ENCODE measurements around the gene SHOC1. TPM values are rescaled to one million over a fixed set of nuclear protein-coding genes. Genes with fewer than 3 reads are reported as not detected.
"Not testable (repeated sequence)": the region's sequence is repeated elsewhere in the genome, so short reads cannot be mapped to it uniquely, and the experiment has no call there.

The SHOC1 gene
- 1 to 10 TPM in 1 of 4 donors, under 1 TPM in 3; 0.14 to 1.1 (median 0.84) TPM for polyA plus RNA-seq (ENCODE audit: insufficient read length in 4 of 4)

DNA sequence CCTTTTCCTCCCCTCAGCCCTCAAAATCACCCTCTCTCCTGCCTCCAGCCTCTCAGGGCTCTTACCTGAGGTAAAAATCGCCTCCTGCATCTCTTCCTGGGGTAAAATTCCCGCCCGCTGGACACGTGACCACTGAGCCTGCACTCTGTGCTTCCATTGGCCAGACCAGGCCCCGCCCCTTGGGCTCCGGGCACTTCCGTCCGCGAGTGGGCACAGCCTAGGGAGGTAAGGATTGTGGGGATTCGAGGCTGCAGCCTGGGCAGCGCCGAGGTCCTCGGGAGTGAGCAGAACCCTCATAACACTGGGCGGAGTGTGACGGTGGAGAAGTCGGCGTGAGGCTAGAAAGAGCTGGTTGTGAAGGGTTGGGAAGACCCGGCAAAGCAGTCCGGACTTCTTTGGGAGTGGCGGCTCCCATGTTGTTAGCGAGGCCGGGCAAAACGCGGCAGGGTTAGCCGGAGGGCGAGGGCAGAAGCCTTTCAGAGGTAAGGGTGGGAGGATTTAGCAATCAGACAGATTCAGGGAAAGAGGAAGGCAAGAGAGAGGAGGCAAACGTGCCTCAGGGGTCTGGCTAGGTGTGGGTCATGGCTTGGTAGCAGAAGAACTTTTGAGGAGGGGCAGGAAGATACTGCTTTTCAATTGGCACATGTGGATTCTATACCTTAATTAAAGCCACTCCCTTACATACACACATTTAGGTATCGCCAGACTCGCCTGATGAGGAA lies at the start of gene SHOC1:
Gene SHOC1 (minus strand): TSS at position 103 of the 722 bp plus-strand sequence. CDS start 3,519 bp downstream, outside the sequence.
- DNase-seq (ENCODE audit: low read depth in 4 of 4, low spot score in 3 of 4): no peak

DNA sequence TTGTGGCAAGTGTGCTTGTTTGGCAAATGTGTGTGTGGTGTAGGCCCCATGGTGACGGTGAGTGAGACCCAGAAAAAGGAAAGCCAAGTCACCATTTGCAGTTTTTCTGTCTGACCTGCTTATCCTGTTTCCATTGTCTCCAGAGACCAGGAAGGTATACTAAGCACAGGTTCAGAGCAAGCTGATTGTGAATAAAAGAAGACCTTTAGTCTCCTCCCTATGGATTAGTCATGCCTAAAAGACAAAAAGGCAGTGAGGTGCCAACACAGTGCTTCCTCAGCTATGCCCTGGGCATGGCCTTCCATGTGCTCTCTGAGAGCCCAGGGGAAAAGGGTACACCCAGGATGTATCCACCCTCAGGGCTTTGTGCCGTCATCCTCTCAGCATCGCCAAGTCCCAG lies 49.2 kb upstream of the SHOC1 start:
- DNase-seq (ENCODE audit: low read depth in 4 of 4, low spot score in 3 of 4): no peak

DNA sequence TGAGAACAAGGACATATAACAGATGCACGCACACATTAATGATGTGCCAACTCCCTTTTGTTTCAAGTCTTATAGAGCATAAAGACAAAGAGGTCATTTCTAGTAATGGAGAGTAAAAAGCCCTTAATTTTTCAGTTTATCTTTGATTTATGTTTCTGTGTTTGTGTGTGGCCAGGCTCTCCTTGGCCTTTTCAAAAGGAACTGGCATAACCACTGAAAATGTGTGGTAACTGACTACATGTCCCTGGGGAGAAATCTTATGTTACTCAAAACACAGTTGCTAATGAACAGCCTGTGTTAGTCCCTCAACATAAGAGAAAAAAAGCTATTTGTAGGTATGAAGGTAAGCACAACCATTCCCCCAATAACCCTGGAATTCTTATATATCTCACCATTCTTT lies 47.6 kb upstream of the SHOC1 start:
- DNase-seq (ENCODE audit: low read depth in 4 of 4, low spot score in 3 of 4): no peak

DNA sequence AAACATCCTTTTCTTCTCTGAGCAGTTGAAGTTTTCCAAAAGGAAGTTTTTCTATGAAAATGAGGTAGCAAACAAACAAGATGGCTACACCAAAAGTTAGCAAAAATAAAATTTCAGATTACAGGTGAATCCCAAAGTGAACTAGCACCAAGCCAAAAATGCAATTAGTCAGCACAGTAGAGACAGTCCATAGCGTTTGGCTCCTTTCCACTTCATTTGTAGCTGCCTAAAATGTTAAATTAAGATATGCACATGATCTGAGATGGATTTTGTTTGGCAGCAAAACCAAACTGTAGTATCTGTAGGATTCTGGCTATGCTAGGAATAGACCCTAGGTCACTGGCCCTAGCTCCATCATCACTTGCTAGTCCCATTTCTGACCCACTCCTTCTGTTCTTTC lies 45.7 kb upstream of the SHOC1 start:
- DNase-seq (ENCODE audit: low read depth in 4 of 4, low spot score in 3 of 4): no peak

DNA sequence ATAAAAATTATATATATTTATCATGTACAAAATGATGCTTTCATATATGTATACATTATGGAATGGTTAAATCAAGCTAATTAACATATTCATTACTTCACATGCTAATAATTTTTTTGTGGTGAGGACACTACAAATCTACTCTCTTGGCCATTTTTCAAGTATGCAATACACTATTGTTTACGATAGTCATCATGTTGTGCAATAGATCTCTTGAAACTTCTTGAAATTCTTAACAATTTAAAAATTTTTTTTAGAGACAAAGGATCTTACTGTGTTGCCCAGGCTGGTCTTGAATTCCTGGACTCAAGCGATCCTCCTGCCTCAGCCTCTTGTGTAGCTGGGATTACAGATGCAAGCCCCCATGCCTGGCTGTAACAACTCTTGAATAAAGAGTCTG lies 45.2 kb upstream of the SHOC1 start:
- DNase-seq (ENCODE audit: low read depth in 4 of 4, low spot score in 3 of 4): no peak

DNA sequence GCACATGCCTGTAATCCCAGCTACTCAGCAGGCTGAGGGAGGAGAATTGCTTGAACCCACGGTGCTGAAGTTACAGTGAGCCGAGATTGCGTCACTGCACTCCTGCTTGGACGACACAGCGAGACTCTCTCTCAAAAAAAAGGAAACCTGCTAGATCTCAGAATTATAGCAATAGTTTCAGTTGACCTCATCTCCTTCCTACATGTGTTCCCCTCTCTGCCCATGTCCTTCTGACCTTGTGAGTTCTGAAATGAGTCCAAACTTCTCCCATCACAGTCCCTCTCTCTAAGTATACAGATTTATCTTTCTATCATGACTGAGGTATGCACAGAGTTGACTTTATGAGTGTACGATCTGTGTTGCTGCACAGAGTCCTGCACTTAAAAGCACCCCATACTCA lies 44.6 kb upstream of the SHOC1 start:
- DNase-seq (ENCODE audit: low read depth in 4 of 4, low spot score in 3 of 4): no peak

DNA sequence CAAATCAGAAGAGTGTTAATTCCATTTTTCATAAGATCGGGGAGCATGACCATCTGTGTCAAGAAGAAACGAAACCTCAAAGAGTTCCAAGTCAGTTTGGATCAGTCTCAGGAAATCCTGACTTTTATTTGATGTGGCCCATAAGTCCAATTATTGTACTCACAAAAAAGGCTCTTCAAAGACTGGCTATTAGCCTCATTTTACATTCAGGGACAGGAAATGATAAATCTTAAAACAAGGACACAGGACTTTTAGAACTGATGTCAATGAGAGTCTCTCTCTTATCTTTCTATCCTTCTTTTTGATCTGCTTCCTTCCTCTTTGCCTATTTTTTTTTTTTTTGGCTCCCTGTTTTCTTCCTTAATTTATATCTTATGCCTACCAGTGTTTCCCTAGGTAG lies 43.7 kb upstream of the SHOC1 start:
- no peak for DNase-seq (ENCODE audit: low read depth in 4 of 4, low spot score in 3 of 4)

DNA sequence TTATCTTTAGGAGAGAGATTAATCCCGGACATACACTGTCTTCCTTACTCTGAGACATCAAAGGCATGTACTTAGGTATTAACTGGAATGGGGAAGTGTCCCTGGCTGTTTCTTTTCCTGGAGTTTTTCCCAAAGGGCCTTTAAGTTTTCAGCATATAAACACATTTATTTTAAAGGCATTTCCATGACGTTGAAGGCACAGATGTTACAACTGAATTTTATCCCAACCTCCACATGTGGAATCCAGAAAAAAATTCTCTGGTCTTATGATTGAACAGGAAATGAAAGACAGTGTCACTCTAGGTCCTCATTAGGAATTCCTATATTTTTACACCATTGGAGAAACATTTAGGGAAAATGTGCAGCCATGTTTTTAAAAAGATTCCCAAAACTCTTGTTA lies 41.6 kb upstream of the SHOC1 start:
- no peak for DNase-seq (ENCODE audit: low read depth in 4 of 4, low spot score in 3 of 4)

DNA sequence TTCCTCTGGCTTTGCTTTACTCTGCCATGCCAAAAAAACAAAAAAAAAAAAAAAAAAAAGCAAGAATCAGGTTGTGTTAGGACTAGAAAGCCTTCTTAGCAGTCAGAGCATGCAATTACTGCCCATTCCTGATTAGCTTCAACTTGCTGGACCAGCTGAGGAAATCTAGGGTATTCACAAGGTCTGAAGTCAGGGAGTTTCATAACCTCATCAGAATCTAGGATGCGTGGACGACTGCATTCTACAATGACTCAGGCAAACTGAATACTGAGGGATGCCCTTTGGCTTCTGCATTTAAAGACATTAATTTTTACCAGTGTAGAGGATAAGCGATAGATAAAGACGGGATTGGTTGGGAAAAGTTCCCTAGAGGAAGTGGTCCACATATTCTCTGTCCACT lies 39.2 kb upstream of the SHOC1 start:
- DNase-seq (ENCODE audit: low read depth in 4 of 4, low spot score in 3 of 4): no peak

DNA sequence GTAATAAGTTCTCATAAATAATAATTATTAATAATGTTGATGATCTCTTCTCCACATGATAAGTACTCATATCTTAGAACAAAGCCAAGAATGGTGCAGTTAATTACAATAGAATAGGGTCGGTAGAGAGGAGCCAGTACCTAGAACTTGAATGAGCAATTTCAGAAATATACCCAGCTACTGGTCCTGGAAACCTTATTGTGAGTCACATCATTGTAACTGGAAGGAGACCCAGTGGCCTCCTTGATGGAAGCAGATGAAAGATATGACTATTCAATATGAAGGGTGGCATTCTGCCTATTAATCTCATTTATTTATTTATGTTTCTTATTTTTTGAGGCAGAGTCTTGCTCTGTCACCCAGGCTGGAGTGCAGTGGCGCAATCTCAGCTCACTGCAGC lies 37.7 kb upstream of the SHOC1 start:
- DNase-seq (ENCODE audit: low read depth in 4 of 4, low spot score in 3 of 4): no peak

DNA sequence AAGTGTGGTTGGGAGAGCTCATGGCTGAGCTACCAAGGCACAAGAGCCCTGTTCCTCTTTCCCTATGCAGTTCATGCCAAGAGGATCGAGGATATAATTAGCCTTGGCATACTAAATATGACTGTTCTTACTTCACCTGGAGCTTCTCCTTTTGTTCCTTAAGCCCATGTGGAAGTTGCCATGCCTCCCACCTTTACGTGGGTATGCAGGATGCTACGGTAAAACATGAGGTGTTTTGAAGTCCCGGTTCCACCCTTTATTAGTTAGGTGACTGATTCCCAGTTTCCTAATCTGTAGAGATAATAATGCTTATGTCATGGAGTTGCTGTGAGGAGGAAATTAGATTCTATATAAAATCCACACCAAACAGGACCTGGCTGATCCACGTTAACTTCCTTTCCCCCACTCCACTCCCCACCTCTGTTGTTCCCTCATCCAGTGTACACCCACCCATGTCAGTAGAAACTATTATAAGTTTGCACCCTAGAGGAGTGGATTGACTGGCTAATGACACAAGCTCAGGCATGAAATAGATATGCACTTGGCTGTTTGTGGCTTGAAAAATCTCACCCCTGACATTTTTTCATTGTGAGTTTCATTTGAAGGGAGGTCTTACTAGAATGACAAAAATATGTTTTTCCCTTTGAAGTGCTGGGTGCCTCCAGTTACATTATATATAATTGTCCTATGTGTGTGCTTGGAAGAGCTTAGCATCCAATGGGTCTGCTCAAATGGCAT lies 36.8 kb upstream of the SHOC1 start:
- DNase-seq (ENCODE audit: low read depth in 4 of 4, low spot score in 3 of 4): no peak

DNA sequence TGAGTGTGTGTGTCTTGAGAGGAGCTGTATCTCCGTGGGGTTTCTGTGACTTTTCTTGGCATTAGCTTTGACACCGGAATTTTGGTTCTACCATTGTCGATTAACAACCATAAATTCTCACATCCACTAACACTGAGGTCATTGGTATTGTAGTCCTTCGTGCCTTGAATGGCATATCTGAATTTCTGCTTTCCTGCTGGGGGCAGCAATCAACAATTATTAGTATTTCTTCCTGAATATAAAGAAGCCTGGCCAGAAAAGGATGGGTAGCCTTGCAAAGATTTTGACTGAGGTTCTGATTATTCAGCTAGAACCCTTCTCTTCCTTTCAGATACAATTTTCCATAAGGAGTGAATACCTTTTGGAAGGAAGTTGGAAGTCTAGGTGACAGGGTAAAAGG lies 33.5 kb upstream of the SHOC1 start:
- no peak for DNase-seq (ENCODE audit: low read depth in 4 of 4, low spot score in 3 of 4)

DNA sequence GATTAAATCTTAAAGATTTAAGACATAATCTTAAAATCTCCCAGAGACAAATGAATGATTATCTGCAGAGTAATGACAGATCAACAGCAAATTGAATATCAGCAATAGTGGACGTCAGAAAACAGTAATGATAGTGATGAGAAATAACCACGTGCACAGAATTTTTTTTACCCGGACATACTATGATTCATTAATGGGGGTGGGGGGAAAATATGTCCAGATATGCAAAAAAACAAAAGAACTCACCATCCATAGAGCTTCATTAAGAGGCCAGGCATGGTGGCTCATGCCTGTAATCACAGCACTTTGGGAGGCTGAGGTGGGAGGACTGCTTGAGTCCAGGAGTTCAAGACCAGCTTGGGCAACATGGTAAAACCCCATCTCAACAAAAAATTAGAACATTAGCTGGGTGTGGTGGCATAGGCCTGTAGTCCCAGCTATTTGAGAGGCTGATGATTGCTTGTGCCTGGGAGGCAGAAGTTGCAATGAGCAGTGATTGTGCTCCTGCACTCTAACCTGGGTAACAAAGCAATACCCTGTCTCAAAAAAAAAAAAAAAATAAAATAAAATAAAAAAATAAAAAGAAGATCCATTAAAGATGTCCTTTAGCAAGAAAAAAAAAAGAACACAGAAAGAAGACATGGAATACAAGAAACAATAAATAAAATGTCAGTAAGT lies 30.9 kb upstream of the SHOC1 start:
- no peak for DNase-seq (ENCODE audit: low read depth in 4 of 4, low spot score in 3 of 4)

DNA sequence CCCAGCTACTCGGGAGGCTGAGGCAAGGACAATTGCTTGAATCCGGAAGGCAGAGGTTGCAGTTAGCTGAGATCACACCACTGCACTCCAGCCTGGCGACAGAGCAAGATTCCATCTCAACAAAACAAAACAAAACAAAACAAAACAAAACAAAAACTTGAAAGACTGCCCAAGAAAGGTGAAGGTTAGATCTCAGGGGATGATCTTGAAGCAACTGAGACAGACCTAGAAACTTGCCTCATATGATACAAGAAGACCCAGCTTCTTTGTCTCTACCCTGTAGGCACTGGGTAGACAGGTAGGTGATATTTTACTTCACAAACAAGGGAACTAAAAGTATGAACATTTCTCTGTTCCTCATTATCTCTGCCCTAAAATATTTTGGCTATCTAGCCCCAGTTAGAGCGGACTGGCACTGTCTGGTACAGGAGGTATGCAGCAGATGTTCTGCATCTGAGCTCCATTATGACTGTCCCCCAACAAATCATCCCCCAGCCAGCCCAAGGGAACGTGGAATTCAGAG lies 26.3 kb upstream of the SHOC1 start:
- no peak for DNase-seq (ENCODE audit: low read depth in 4 of 4, low spot score in 3 of 4)

DNA sequence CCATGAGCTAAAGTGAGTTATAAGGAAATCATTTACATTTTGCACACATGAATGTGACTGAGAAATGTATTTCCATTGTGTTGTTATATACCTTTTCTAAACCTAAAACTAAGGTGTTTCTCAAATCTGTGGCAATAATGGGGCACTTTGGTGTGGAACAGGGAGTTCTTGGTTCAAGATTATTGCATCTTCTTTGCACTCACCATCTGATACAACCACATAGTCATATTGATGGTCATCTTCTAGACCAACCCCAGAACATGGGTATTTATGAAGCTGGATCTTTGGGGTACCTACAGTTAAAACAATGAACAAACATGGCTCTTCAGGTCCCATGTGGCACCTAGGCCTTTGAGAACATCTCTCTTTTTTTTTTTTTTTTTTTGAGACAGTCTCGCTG lies 24.6 kb upstream of the SHOC1 start:
- DNase-seq (ENCODE audit: low read depth in 4 of 4, low spot score in 3 of 4): no peak

DNA sequence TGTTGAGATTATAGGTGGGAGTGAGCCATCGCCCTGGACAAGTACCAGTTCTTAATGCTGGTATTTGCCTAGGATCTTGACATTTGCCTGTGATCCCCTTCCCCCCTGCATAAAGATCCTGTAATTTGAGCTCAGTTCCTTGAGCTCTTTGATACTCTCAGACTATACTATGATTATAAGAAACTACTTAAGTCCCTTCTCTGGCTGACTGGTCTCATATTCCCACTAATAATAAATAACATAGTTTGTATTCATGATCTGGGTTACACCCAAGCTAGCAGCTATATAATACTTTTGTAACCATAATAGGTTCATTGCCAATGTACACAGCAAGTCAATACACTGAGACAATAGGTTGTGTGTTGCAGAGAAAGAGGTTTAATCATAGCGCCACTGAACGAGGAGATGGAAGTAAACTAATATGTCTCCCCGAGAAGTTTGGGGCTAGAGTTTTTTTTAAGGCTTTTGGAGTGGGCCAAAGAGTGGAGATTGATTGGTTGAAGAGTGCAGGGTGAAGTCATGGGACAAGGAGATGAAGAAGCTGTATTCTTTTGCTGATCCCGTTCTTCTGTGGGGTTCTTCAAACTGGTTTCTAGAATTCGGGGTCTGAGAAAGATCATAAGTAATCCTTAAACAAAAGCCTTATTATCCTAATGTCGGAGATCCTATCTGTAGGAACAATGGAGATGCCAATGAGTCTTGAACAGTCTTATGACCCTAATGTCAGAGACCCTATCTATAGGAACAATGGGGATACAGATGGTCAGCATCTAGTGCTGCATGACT lies 20.7 kb upstream of the SHOC1 start:
- no peak for DNase-seq (ENCODE audit: low read depth in 4 of 4, low spot score in 3 of 4)

DNA sequence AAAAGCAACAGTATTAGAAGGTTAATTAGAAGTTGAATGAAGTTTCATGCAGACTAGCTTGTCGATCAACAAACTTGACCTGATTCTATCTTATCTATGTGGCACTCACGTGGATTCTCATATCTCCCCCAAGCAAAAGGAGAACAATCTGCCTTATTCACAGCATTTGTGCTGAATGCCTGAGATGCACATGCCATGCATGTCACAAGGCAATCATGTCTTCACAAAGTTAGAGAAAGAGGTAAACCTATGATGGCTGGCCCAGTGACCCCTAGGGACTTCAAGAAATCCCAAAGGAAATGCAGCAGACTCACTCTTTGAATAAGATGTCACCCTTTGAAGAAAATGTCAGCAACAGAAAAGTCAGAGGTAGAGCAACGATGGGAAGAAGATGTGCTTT lies 17.6 kb upstream of the SHOC1 start:
- no peak for DNase-seq (ENCODE audit: low read depth in 4 of 4, low spot score in 3 of 4)

DNA sequence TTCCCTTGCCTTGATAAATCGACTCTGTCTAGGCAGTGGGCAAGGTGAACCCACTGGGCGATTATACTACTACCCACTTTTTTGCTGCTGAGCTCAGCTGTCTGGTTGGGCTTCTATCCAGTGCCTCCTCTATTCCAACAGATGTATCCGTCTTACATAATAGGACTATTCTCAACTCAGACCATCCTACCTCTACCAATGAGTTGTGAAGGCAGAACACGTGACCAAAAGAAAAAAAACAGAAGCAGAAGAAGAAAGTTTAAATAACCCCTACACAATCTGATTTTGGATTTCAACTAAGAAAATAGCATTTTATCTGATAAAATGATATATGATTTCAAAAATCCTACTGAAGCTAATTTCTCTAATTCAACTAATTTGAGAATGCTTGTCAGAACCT lies 16.2 kb upstream of the SHOC1 start:
- DNase-seq (ENCODE audit: low read depth in 4 of 4, low spot score in 3 of 4): no peak

DNA sequence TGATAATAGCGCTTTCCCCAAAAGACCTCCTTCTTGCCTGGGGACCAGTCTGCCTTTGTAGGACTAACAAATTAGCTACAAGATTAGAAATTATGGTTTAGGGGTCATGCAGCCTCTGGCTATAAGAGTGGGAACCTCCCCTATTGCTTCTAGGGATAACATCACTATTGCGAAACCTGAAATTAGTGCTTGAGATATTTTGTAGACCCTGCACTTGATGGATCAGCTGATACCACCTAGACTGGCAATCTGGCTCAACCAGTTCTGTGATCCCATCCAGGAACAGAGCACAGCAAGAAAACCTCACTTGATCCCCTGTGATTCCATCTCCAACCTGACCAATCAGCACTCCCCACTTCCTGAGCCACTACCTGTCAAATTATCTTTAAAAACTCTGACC lies 15.7 kb upstream of the SHOC1 start:
- not testable (repeated sequence) for DNase-seq (ENCODE audit: low read depth in 4 of 4, low spot score in 3 of 4)

DNA sequence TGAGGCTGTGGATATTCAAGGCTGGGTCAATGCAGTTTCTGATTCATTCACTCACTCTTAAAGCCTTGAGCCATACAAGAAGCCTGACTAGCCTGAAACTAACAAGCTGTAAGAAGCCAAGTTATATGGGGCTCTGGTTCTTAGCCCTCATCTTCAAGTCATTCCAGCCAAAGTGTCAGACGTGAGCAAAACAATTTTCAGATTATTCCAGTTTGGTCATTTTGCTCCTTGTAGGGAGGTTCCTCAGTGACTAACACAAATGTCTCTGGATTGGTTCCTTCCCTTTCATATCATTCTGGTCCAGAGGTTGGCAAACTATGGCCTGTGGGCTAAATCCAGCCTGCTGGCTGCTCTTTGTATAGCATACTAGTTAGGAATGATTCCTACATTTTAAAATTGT lies 12.5 kb upstream of the SHOC1 start:
- no peak for DNase-seq (ENCODE audit: low read depth in 4 of 4, low spot score in 3 of 4)

DNA sequence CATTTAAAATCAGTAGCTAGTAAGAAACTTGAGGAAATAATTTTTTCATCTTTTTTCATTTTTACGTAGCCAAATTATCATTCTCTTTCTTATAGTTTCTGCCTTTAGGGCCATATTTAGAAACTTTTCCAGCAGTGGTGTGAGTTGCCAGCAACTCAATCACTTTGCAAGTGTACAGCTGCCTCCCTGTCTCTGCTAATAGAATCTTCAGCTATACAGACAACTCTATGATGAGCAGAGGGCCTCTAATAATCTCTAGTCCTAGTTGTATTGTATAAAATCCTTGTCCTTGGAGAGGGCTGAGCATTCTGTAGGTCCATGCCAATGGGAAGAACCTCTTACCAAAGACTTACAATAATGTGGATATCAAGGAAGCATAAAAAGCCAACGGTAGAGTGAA lies 11.5 kb upstream of the SHOC1 start:
- DNase-seq (ENCODE audit: low read depth in 4 of 4, low spot score in 3 of 4): no peak

Data from left renal pelvis (tissue), 4 donors.